H54 (cell line): ENCODE measurements around the gene CLEC19A.
"Not testable (repeated sequence)": the region's sequence is repeated elsewhere in the genome, so short reads cannot be mapped to it uniquely, and the experiment has no call there.

Experiments
- DNase-seq: peaks from one replicate; pipeline ENCODE4 v3.0.0; 2011; ENCODE audit warnings: low spot score, mixed read lengths; ENCODE audit not compliant: insufficient read length
- FAIRE-seq: peaks from 3 replicates; lab custom pipeline; 2011; peaks lifted over from hg19 to GRCh38; lab: Jason Lieb, UNC
- POLR2A ChIP-seq: IDR thresholded peaks from 2 replicates; pipeline ENCODE4 v1.6.1; 2011; ENCODE audit warnings: low read depth, mild to moderate bottlenecking, low read length

CLEC19A gene

GRCh38 chr16:19292186-19292585, 6.7 kb downstream of the CLEC19A start:
- no peak for TF ChIP-seq POLR2A
- no peak for FAIRE-seq

GRCh38 chr16:19294156-19294649, 8.7 kb downstream of the CLEC19A start:
- DNase-seq, result no peak
- no peak for TF ChIP-seq POLR2A
- no peak for FAIRE-seq

More at GRCh38 chr16:19292186-19292585, 6.7 kb downstream of the CLEC19A start:
- no peak for DNase-seq

- FAIRE-seq (no peak), DNase-seq (no peak)
- no peak for TF ChIP-seq POLR2A
Measured at GRCh38 chr16:19295393-19295792, 9.9 kb downstream of the CLEC19A start.

GRCh38 chr16:19297454-19297853, 11.9 kb downstream of the CLEC19A start:
- FAIRE-seq (no peak), DNase-seq (no peak)
- TF ChIP-seq POLR2A, result no peak

- FAIRE-seq, result no peak
Measured at GRCh38 chr16:19299565-19299964, 14.0 kb downstream of the CLEC19A start.

GRCh38 chr16:19301931-19302330, 16.4 kb downstream of the CLEC19A start:
- no peak for DNase-seq
- no peak for TF ChIP-seq POLR2A
- no peak for FAIRE-seq

More at GRCh38 chr16:19299565-19299964, 14.0 kb downstream of the CLEC19A start:
- TF ChIP-seq POLR2A, result no peak
- DNase-seq, result no peak

- FAIRE-seq (peak; percentile 75), DNase-seq (no peak)
- TF ChIP-seq POLR2A, result no peak
Measured at GRCh38 chr16:19304750-19305149, 19.2 kb downstream of the CLEC19A start.

- FAIRE-seq (no peak), DNase-seq (no peak)
- TF ChIP-seq POLR2A, result no peak
Measured at GRCh38 chr16:19305443-19305842, 19.9 kb downstream of the CLEC19A start.

GRCh38 chr16:19307587-19308241, 22.2 kb downstream of the CLEC19A start:
- DNase-seq (no peak), FAIRE-seq (no peak)
- TF ChIP-seq POLR2A, result no peak

GRCh38 chr16:19308392-19308791, 22.9 kb downstream of the CLEC19A start:
- FAIRE-seq (no peak), DNase-seq (no peak)
- no peak for TF ChIP-seq POLR2A

GRCh38 chr16:19309178-19309577, 23.6 kb downstream of the CLEC19A start:
- FAIRE-seq (no peak), DNase-seq (no peak)
- TF ChIP-seq POLR2A, result no peak

GRCh38 chr16:19314718-19315425, 29.3 kb downstream of the CLEC19A start:
- no peak for TF ChIP-seq POLR2A

GRCh38 chr16:19315889-19316433, 30.4 kb downstream of the CLEC19A start:
- DNase-seq, result no peak
- no peak for FAIRE-seq
- TF ChIP-seq POLR2A, result no peak

More at GRCh38 chr16:19314718-19315425, 29.3 kb downstream of the CLEC19A start:
- no peak for DNase-seq
- FAIRE-seq, result no peak

- no peak for TF ChIP-seq POLR2A
- FAIRE-seq (no peak), DNase-seq (no peak)
Measured at GRCh38 chr16:19316846-19317245, 31.3 kb downstream of the CLEC19A start.

- not testable (repeated sequence) for FAIRE-seq
Measured at GRCh38 chr16:19321186-19321585, 35.7 kb downstream of the CLEC19A start.

More at GRCh38 chr16:19321186-19321585, 35.7 kb downstream of the CLEC19A start:
- not testable (repeated sequence) for DNase-seq
